ENCODE results near the gene GPR132. TPM values are rescaled to one million over a fixed set of nuclear protein-coding genes. Genes with fewer than 3 reads are reported as not detected.

Gene GPR132
- polyA plus RNA-seq, 2 of the 4 experiments (the other 2 are of a cell fraction): 0.18 to 0.19 TPM

- DNase-seq (ENCODE audit: low read depth in 1 of 2, low spot score in 1 of 2) (no peak), FAIRE-seq (no peak), ATAC-seq (peak; percentile 5; a peak in 2 of 6 replicates)
- TF ChIP-seq MYC (IDR thresholded peaks at IDR 0.05; ENCODE audit: borderline replicate concordance, low read length) (no peak), FOSL2 (IDR thresholded peaks at IDR 0.05) (no peak), FOSL2 (CRISPR knock-in tag; IDR thresholded peaks at IDR 0.05) (no peak), NFE2L2 (conservative IDR thresholded peaks at IDR 0.05; ENCODE audit: low read length) (no peak), ELK1 (IDR thresholded peaks at IDR 0.05; ENCODE audit: low read depth, low read length) (no peak), CBX2 (IDR thresholded peaks at IDR 0.05; ENCODE audit: borderline replicate concordance, low read depth) (no peak), FOSB (CRISPR knock-in tag; IDR thresholded peaks at IDR 0.05) (no peak), NR3C1 (IDR thresholded peaks at IDR 0.05) (no peak), ATOH8 (CRISPR knock-in tag; IDR thresholded peaks at IDR 0.05; ENCODE audit: low read depth) (no peak), TFCP2L1 (CRISPR knock-in tag; IDR thresholded peaks at IDR 0.05) (no peak)
- Histone ChIP-seq H3K9me3 (no peaks in the 10 kb centered on the region), H3K4me1 (peaks cover 6% of the 10 kb centered on the region; the same call in 1 of the 3 replicates), H3K4me3 (no peak overlapping the region), H3K27ac (peak overlapping the region in 1 of 2 experiments; percentile 50; a peak in 3 of 6 replicates), H3K4me2 (no peak overlapping the region)
- WGBS (ENCODE audit: missing lambda C conversion rate): 65% methylated on average over 18 of the region's 24 CpGs
- POLR2A ChIA-PET: interaction anchor here (1.1 to 3.1 kb wide), 2 partner anchors 11 to 18 kb away, joined by 3 to 14 read pairs; no protein-coding TSS in a partner anchor
- CTCF ChIA-PET: interaction anchor here (0.8 to 6.8 kb wide), 8 partner anchors 8 to 100 kb away, joined by 3 to 40 read pairs (median 5); no protein-coding TSS in a partner anchor
Measured at GRCh38 chr14:105075379-105076295, 10.4 kb upstream of the GPR132 start.

- H3K9me3 ChIP-seq: no peaks in the 10 kb centered on the region
- FAIRE-seq (no peak), ATAC-seq (peak; percentile 12; a peak in 4 of 6 replicates), DNase-seq (ENCODE audit: low read depth in 1 of 2, low spot score in 1 of 2) (no peak)
- H3K4me3 ChIP-seq: no peak overlapping the region
- POLR2A ChIA-PET: interaction anchor here (1.1 to 3.1 kb wide), 2 partner anchors 12 to 17 kb away, joined by 3 to 14 read pairs; no protein-coding TSS in a partner anchor
- H3K4me1 ChIP-seq: peaks cover 11% of the 10 kb centered on the region; the same call in 2 of the 3 replicates
- no peak overlapping the region; a peak in 1 of 6 replicates for H3K27ac ChIP-seq
- TF ChIP-seq CTCF (IDR thresholded peaks at IDR 0.05) (no peak), ELK1 (IDR thresholded peaks at IDR 0.05; ENCODE audit: low read depth, low read length) (no peak), RNF2 (IDR thresholded peaks at IDR 0.05; ENCODE audit: borderline replicate concordance, low read depth) (no peak), HMGXB4 (CRISPR knock-in tag; IDR thresholded peaks at IDR 0.05; ENCODE audit: borderline replicate concordance) (no peak), EP300 (IDR thresholded peaks at IDR 0.05) (no peak), HES2 (IDR thresholded peaks at IDR 0.05) (no peak), RCOR1 (IDR thresholded peaks at IDR 0.05; ENCODE audit: low read depth, low read length) (no peak), CHD4 (IDR thresholded peaks at IDR 0.05; ENCODE audit: borderline replicate concordance) (no peak), POLR2A (IDR thresholded peaks at IDR 0.05; ENCODE audit: low read length) (no peak), POLR2AphosphoS2 (conservative IDR thresholded peaks at IDR 0.05; ENCODE audit: low read length) (no peak), CBX8 (IDR thresholded peaks at IDR 0.05) (no peak), ZC3H11A (IDR thresholded peaks at IDR 0.05) (no peak), ATOH8 (CRISPR knock-in tag; IDR thresholded peaks at IDR 0.05; ENCODE audit: low read depth) (no peak), EHMT2 (IDR thresholded peaks at IDR 0.05; ENCODE audit: low read depth) (no peak), HOXA7 (CRISPR knock-in tag; IDR thresholded peaks at IDR 0.05) (no peak)
- 68% methylated on average over 4 of the region's 15 CpGs for WGBS (ENCODE audit: missing lambda C conversion rate)
- CTCF ChIA-PET: interaction anchor here (0.8 to 6.8 kb wide), 9 partner anchors 11 to 306 kb away, joined by 3 to 40 read pairs (median 4); no protein-coding TSS in a partner anchor
- no peak overlapping the region for H3K4me2 ChIP-seq
Measured at GRCh38 chr14:105074601-105075053, 9.4 kb upstream of the GPR132 start.

Measured in A549 (cell line).